K562 (cell line): ENCODE results near the gene KCNC4. TPM values are rescaled to one million over a fixed set of nuclear protein-coding genes. Genes with fewer than 3 reads are reported as not detected.

Source experiments
- ATAC-seq: fragments of 200-7000 bp; cut with Tn5 transposase; 3 replicates; pipeline ENCODE4 v1.9.1; 2020; ENCODE audit warnings: moderate library complexity
- BruUV-seq: library from RNA; stranded (reverse); fragments of 400-500 nt; replicated peaks from 2 replicates; lab custom pipeline; 2021; lab: Mats Ljungman, UMichigan
- CTCF ChIA-PET: fragments of 300-600 bp; formaldehyde crosslinking; extraction: SDS; loops from one replicate; lab custom pipeline; 2021; ENCODE audit warnings: low intra/inter-chr PET ratio; lab: Yijun Ruan, JAX
- POLR2A ChIA-PET: fragments of 300-600, 350-650 bp; sonication (Branson Sonifier 250); formaldehyde crosslinking; extraction: SDS; loops from one replicate; lab custom pipeline; 2021; ENCODE audit warnings: antibody characterized with exemption, inconsistent platforms; lab: Yijun Ruan, JAX
- DNase-seq, 4 experiments: peaks; one replicate each; pipeline versions ENCODE4 v3.0.0 to v3.0.0-alpha.2; 2011 to 2018; ENCODE audit warnings: low spot score in 3 of 4, mixed read lengths in 3 of 4; ENCODE audit errors: extremely low read depth in 1 of 4
- FAIRE-seq: peaks from 2 replicates; lab custom pipeline; 2011; peaks lifted over from hg19 to GRCh38; lab: Jason Lieb, UNC
- H2AFZ ChIP-seq: 2 replicates; pipeline ENCODE4 v1.6.0; 2011; ENCODE audit warnings: low read depth, low read length, control low read depth, inconsistent platforms
- H3K27ac ChIP-seq: fragments of 200-600 bp; 3 replicates; pipeline ENCODE4 v1.8.0; 2011; ENCODE audit warnings: low read depth, mild to moderate bottlenecking, control low read depth, inconsistent platforms, low read length, moderate library complexity, mixed read lengths; ENCODE audit errors: extremely low read depth
- H3K27me3 ChIP-seq, 2 experiments: fragments of 300-600 bp in 1 of 2; 2 replicates in 1 of 2; 3 replicates in 1 of 2; pipeline versions ENCODE4 v1.6.0 to v1.8.0; 2011; ENCODE audit warnings: inconsistent platforms in 2 of 2, low read length in 2 of 2, mild to moderate bottlenecking in 1 of 2, mixed read lengths in 1 of 2, moderate library complexity in 1 of 2; ENCODE audit not compliant: control insufficient read depth in 2 of 2, insufficient read depth in 2 of 2
- H3K36me3 ChIP-seq: fragments of 300-600 bp; 3 replicates; pipeline ENCODE4 v1.8.0; 2011; ENCODE audit warnings: mild to moderate bottlenecking, low read length, inconsistent platforms; ENCODE audit not compliant: control insufficient read depth, insufficient read depth
- H3K4me1 ChIP-seq, 2 experiments: fragments of 200-600 bp in 1 of 2; replicated peaks in 1 of 2; 2 replicates in 1 of 2; 3 replicates in 1 of 2; pipeline versions ENCODE4 v1.5.1 to v1.8.0; 2011; ENCODE audit warnings: inconsistent platforms in 2 of 2, low read length in 2 of 2, mild to moderate bottlenecking in 1 of 2, mixed read lengths in 1 of 2, moderate library complexity in 1 of 2; ENCODE audit not compliant: control insufficient read depth in 2 of 2, insufficient read depth in 2 of 2
- H3K4me2 ChIP-seq: 2 replicates; pipeline ENCODE4 v1.6.1; 2011; ENCODE audit warnings: low read length, control low read depth, inconsistent platforms, mixed read lengths; ENCODE audit not compliant: insufficient read depth
- H3K4me3 ChIP-seq: fragments of 200-600 bp; sonication (generic), shearing (Covaris generic); 2 replicates; pipeline ENCODE4 v1.5.1; 2016; ENCODE audit warnings: control low read depth, inconsistent platforms
- H3K79me2 ChIP-seq: fragments of 200-600 bp; 3 replicates; pipeline ENCODE4 v1.8.0; 2011; ENCODE audit warnings: low read length, inconsistent platforms; ENCODE audit not compliant: control insufficient read depth, insufficient read depth
- H3K9ac ChIP-seq, 2 experiments: 2 replicates each; pipeline versions ENCODE4 v1.6.0 to v1.6.1; 2011; ENCODE audit warnings: low read depth in 2 of 2, low read length in 2 of 2, control low read depth in 1 of 2, inconsistent platforms in 1 of 2, mild to moderate bottlenecking in 1 of 2, mixed read lengths in 1 of 2; ENCODE audit not compliant: insufficient read depth in 1 of 2
- H3K9me1 ChIP-seq: one replicate; pipeline ENCODE4 v1.6.0; 2011; ENCODE audit warnings: inconsistent platforms, mild to moderate bottlenecking, low read length, moderate library complexity; ENCODE audit not compliant: control insufficient read depth, insufficient read depth
- H3K9me3 ChIP-seq: replicated peaks from 2 replicates; pipeline ENCODE4 v1.5.1; 2011; ENCODE audit warnings: low read depth, low read length, inconsistent platforms; ENCODE audit not compliant: control insufficient read depth, insufficient read depth
- H4K20me1 ChIP-seq: replicated peaks from 2 replicates; pipeline ENCODE4 v1.6.1; 2011; ENCODE audit warnings: low read length, inconsistent platforms, mixed read lengths; ENCODE audit not compliant: control insufficient read depth, insufficient read depth
- GABPB1 ChIP-seq: sonication (generic); formaldehyde crosslinking; IDR thresholded peaks from 2 replicates; pipeline ENCODE4 v1.8.0; 2022; ENCODE audit warnings: mild to moderate bottlenecking, missing genetic modification reagents
- MXD1 ChIP-seq: fragments of 250-450 bp; sonication (Bioruptor Pico); IDR thresholded peaks from 2 replicates; pipeline ENCODE4 v1.8.0; 2021; ENCODE audit warnings: borderline replicate concordance, mild to moderate bottlenecking, moderate library complexity; ENCODE audit not compliant: poor library complexity, severe bottlenecking
- RNF219 ChIP-seq: fragments of 250-450 bp; sonication (Bioruptor Pico); IDR thresholded peaks from 2 replicates; pipeline ENCODE4 v1.5.0; 2022; ENCODE audit warnings: mild to moderate bottlenecking
- TARDBP ChIP-seq: fragments of 450-650 bp; IDR thresholded peaks from 2 replicates; pipeline ENCODE4 v1.6.1; 2016
- WGBS: fragments of 100-300 bp; shearing (Covaris generic); methylation state at CpG from one replicate; pipeline ENCODE4 v1.1.6; 2016; ENCODE audit warnings: low coverage, mixed read lengths; ENCODE audit not compliant: insufficient coverage; ENCODE audit errors: missing lambda C conversion rate; 5-methylcytosine and 5-hydroxymethylcytosine counted together
- in situ Hi-C: fragments of 300-500 bp; cut with MboI; formaldehyde crosslinking; loops from 4 replicates; pipeline ENCODE4 v1.15.0; 2018; ENCODE audit warnings: inconsistent platforms, mixed read lengths
- intact Hi-C: fragments of 100-400 bp; cut with micrococcal nuclease; formaldehyde crosslinking; loops from 2 replicates; pipeline ENCODE4 v1.14.2; 2022
- polyA plus RNA-seq, 8 experiments: library from polyadenylated mRNA; depleted of rRNA in 4 of 8; stranded (reverse) in 5 of 8; unstranded in 3 of 8; fragments of >200 nt; fragmentation: Nextera tagmentation in 2 of 8; fragmentation: Illumina TruSeq in 1 of 8; extraction: Ambion mirVana in 2 of 8; extraction: Trizol in 1 of 8; gene quantifications; 2 replicates each; pipeline versions ENCODE4 v1.2.1 to v1.2.3, GENCODE V29; 2011 to 2014; ENCODE audit warnings: inconsistent platforms in 1 of 8, missing spikeins in 1 of 8
- total RNA-seq, 7 experiments: library from RNA; depleted of rRNA in 6 of 7; stranded (reverse); fragments of >200 nt in 6 of 7; fragmentation: Illumina TruSeq in 2 of 7; extraction: Trizol in 2 of 7; gene quantifications; 2 replicates each; pipeline versions ENCODE4 v1.2.1 to v1.2.3, GENCODE V29; 2011 to 2021; ENCODE audit warnings: low replicate concordance in 1 of 7

KCNC4 gene
- total and polyA plus RNA-seq, 9 of the 15 experiments (the other 6 are each of a cell fraction or from before 2014, with no cell fraction given): 0.07 to 1.8 (median 0.73) TPM

- no peak for TF ChIP-seq RNF219 (CRISPR knock-in tag)
- no peak for TF ChIP-seq GABPB1 (CRISPR knock-in tag)
- no peak for TF ChIP-seq MXD1 (CRISPR knock-in tag)
Measured at GRCh38 chr1:110211496-110212168, 1.5 kb downstream of the KCNC4 start (continued).

GRCh38 chr1:110212169-110213142 lies 2.3 kb downstream of the KCNC4 start:
- Histone ChIP-seq H3K27me3 (peaks cover 16 to 64% of the 10 kb centered on the region in 2 experiments), H3K4me2 (no peak overlapping the region), H3K9ac (no peak overlapping the region), H3K36me3 (no peaks in the 10 kb centered on the region), H3K4me1 (peaks cover 0 to 31% of the 10 kb centered on the region in 2 experiments; a peak in 3 of 5 replicates), H4K20me1 (peaks cover 23% of the 10 kb centered on the region), H3K9me3 (no peaks in the 10 kb centered on the region), H3K9me1 (no peaks in the 10 kb centered on the region), H3K4me3 (no peak overlapping the region), H3K79me2 (no peaks in the 10 kb centered on the region), H3K27ac (no peak overlapping the region), H2AFZ (no peak overlapping the region)
- WGBS: 19% methylated on average over 19 of the region's 20 CpGs
- ChIA-PET POLR2A (interaction anchor here (0.7 to 1.2 kb wide), 3 partner anchors 9 to 126 kb away, joined by 3 to 8 read pairs (median 6); partner anchors contain the start of gene RBM15), CTCF (no interaction called here)
- DNase-seq (no peak), ATAC-seq (no peak), FAIRE-seq (no peak)
- no peak for TF ChIP-seq TARDBP
- intact Hi-C loops: no loop called here
- no TSS peak for BruUV-seq
- in situ Hi-C loops: no loop called here
